Bronchial smooth muscle cell (primary cell): ENCODE measurements around the gene MFSD2B. TPM values are rescaled to one million over a fixed set of nuclear protein-coding genes. Genes with fewer than 3 reads are reported as not detected.

ENCODE experiments used
- total RNA-seq: library from RNA; depleted of rRNA; stranded (reverse); fragments of >200 nt; gene quantifications from 2 replicates; pipeline ENCODE4 v1.2.1, GENCODE V29; 2014

The MFSD2B gene, protein sequence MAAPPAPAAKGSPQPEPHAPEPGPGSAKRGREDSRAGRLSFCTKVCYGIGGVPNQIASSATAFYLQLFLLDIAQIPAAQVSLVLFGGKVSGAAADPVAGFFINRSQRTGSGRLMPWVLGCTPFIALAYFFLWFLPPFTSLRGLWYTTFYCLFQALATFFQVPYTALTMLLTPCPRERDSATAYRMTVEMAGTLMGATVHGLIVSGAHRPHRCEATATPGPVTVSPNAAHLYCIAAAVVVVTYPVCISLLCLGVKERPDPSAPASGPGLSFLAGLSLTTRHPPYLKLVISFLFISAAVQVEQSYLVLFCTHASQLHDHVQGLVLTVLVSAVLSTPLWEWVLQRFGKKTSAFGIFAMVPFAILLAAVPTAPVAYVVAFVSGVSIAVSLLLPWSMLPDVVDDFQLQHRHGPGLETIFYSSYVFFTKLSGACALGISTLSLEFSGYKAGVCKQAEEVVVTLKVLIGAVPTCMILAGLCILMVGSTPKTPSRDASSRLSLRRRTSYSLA
- total RNA-seq = under 0.01 and 0.17 TPM in 2 replicates

GRCh38 chr2:24009680-24010476 is at the start of gene MFSD2B:
Gene MFSD2B, plus strand, starts transcription at chr2:24010085. Its CDS starts 12 bp downstream, at chr2:24010097.

GRCh38 chr2:24046930-24047702 is 37.2 kb downstream of the MFSD2B start, which contains the start of gene WDCP:
Gene WDCP, minus strand, starts transcription at chr2:24047391. Its CDS starts 7,897 bp downstream, at chr2:24039494.

GRCh38 chr2:24049485-24050021 is 39.7 kb downstream of the MFSD2B start, which contains the start of gene FKBP1B:
Gene FKBP1B, plus strand, starts transcription at chr2:24049741. Its CDS starts 109 bp downstream, at chr2:24049850.

Other genes with a start within 250 kb of the MFSD2B start
- 7.1 and 9.1 TPM in 2 replicates for gene ATAD2B, start 83.0 kb upstream of the MFSD2B start, total RNA-seq
- gene UBXN2A, start 69.6 kb upstream of the MFSD2B start, total RNA-seq = 8.8 and 9.3 TPM in 2 replicates
- gene WDCP, start 37.3 kb downstream of the MFSD2B start, total RNA-seq = 6.9 and 7.3 TPM in 2 replicates
- 10.3 and 16.1 TPM in 2 replicates for gene FKBP1B, start 39.7 kb downstream of the MFSD2B start, total RNA-seq
- gene SF3B6, start 66.2 kb downstream of the MFSD2B start, total RNA-seq = 129 and 151 TPM in 2 replicates
- gene TP53I3, start 74.7 kb downstream of the MFSD2B start, total RNA-seq = 55.4 and 99.1 TPM in 2 replicates
- 0.43 and 0.63 TPM in 2 replicates for gene PFN4, start 113.2 kb downstream of the MFSD2B start, total RNA-seq
- gene FAM228B, start 113.4 kb downstream of the MFSD2B start, total RNA-seq = 6.1 and 10.6 TPM in 2 replicates
- 0.09 and 0.47 TPM in 2 replicates for gene FAM228A, start 165.0 kb downstream of the MFSD2B start, total RNA-seq